ENCODE measurements around the gene MPDZ.

Gene MPDZ

GRCh38 chr9:13082796-13083195 lies 196.7 kb downstream of the MPDZ start:
- no peak for DNase-seq (ENCODE audit: low spot score)

- DNase-seq (ENCODE audit: low spot score): no peak
Observed at GRCh38 chr9:13078164-13078563, 201.3 kb downstream of the MPDZ start.

GRCh38 chr9:13076616-13077015 lies 202.9 kb downstream of the MPDZ start:
- no peak for DNase-seq (ENCODE audit: low spot score)

- no peak for DNase-seq (ENCODE audit: low spot score)
Observed at GRCh38 chr9:13071921-13072320, 207.6 kb downstream of the MPDZ start.

- DNase-seq (ENCODE audit: low spot score): no peak
Observed at GRCh38 chr9:13070612-13071595, 208.6 kb downstream of the MPDZ start.

GRCh38 chr9:13069498-13069897 lies 210.0 kb downstream of the MPDZ start:
- no peak for DNase-seq (ENCODE audit: low spot score)

GRCh38 chr9:13064676-13065075 lies 214.8 kb downstream of the MPDZ start:
- no peak for DNase-seq (ENCODE audit: low spot score)

GRCh38 chr9:13063880-13064459 lies 215.5 kb downstream of the MPDZ start:
- no peak for DNase-seq (ENCODE audit: low spot score)

- no peak for DNase-seq (ENCODE audit: low spot score)
Observed at GRCh38 chr9:13061390-13061789, 218.1 kb downstream of the MPDZ start.

All from iPS-NIHi11 (cell line).